ENCODE results near the gene SP4. TPM values are rescaled to one million over a fixed set of nuclear protein-coding genes. Genes with fewer than 3 reads are reported as not detected.

SP4 gene
- 36.7 and 41.6 TPM in 2 replicates for total RNA-seq (2014; rRNA removed; shearing (Covaris generic))
- polyA plus RNA-seq (2016; fragmentation: Nextera tagmentation; extraction: Ambion mirVana), result 10.7 and 11.9 TPM in 2 replicates
- long read RNA-seq, result 0 reads

- Mint-ChIP-seq H3K36me3 (ENCODE audit: low read depth) (peaks cover 23% of the 10 kb centered on the region), H3K4me3 (peak within 1 kb of the TSS; percentile 97)
- TF ChIP-seq JUNB (IDR thresholded peaks at IDR 0.05; ENCODE audit: unreplicated experiment), result no peak
- no peak for TF ChIP-seq NANOG (IDR thresholded peaks at IDR 0.05; ENCODE audit: borderline replicate concordance)
- TF ChIP-seq ZNF114 (CRISPR knock-in tag; IDR thresholded peaks at IDR 0.05), result no peak
- no peak for TF ChIP-seq ETS1 (IDR thresholded peaks at IDR 0.05)
Observed at GRCh38 chr7:21427871-21428658, at the start of gene SP4. TSS of gene SP4 (plus strand) at chr7:21428083. CDS start at chr7:21428252, 169 bp downstream.

GRCh38 chr7:21383227-21384220, 44.4 kb upstream of the SP4 start:
- H3K4me1 ChIP-seq (ENCODE audit: insufficient read depth), result peaks cover 3% of the 10 kb centered on the region
- DNase-seq (ENCODE audit: low spot score) (no peak), ATAC-seq (no peak)
- H3K9me3 Mint-ChIP-seq, result no peaks in the 10 kb centered on the region
- no peak overlapping the region for H3K4me2 ChIP-seq
- no peaks in the 10 kb centered on the region for H3K27me3 Mint-ChIP-seq (ENCODE audit: insufficient read depth, low read depth, poor library complexity)
- no peak overlapping the region for H3K27ac Mint-ChIP-seq
- no peak overlapping the region for H2AFZ ChIP-seq
- no peaks in the 10 kb centered on the region for H3K27me3 ChIP-seq (ENCODE audit: insufficient read depth)
- H3K27ac ChIP-seq (ENCODE audit: low read depth), result no peak overlapping the region
- H3K4me1 Mint-ChIP-seq, result peaks cover 6% of the 10 kb centered on the region
- H3K79me2 ChIP-seq (replicated peaks; ENCODE audit: insufficient read depth), result no peaks in the 10 kb centered on the region
- H3F3A ChIP-seq (replicated peaks; ENCODE audit: low read depth), result no peaks in the 10 kb centered on the region
- H3K4me3 ChIP-seq, result no peak overlapping the region
- H3K36me3 ChIP-seq (ENCODE audit: insufficient read depth), result 0 out of 2 replicates have a peak, but pooled peaks cover 4% of the 10 kb centered on the region
- H3K9me2 ChIP-seq (ENCODE audit: insufficient read depth), result no peaks in the 10 kb centered on the region
- TF ChIP-seq CREB1 (CRISPR knock-in tag; IDR thresholded peaks at IDR 0.05; ENCODE audit: low read depth) (no peak), NANOG (IDR thresholded peaks at IDR 0.05; ENCODE audit: borderline replicate concordance) (no peak), CTCF (conservative IDR thresholded peaks at IDR 0.05; ENCODE audit: low read depth in 2 of 2) (no peak), EZH2 (IDR thresholded peaks at IDR 0.05; ENCODE audit: low read depth, unreplicated experiment) (no peak)
- H3K36me3 Mint-ChIP-seq (ENCODE audit: low read depth), result no peaks in the 10 kb centered on the region
- H4K20me1 ChIP-seq (replicated peaks; ENCODE audit: insufficient read depth), result no peaks in the 10 kb centered on the region
- no peak overlapping the region for H3K4me3 Mint-ChIP-seq

More at GRCh38 chr7:21427871-21428658, at the start of gene SP4:
- H3K27me3 Mint-ChIP-seq (ENCODE audit: insufficient read depth, low read depth, poor library complexity), result peaks cover 14% of the 10 kb centered on the region
- H3K9me2 ChIP-seq (ENCODE audit: insufficient read depth), result 0 out of 2 replicates have a peak, but pooled peaks cover 3% of the 10 kb centered on the region
- H3K36me3 ChIP-seq (ENCODE audit: insufficient read depth), result no peaks in the 10 kb centered on the region
- peak within 1 kb of the TSS; percentile 100 for H3K27ac ChIP-seq (ENCODE audit: low read depth)
- peak within 1 kb of the TSS; percentile 100 for H3K27ac Mint-ChIP-seq
- H3F3A ChIP-seq (replicated peaks; ENCODE audit: low read depth), result peaks cover 8% of the 10 kb centered on the region
- peaks cover 45% of the 10 kb centered on the region for H3K4me1 ChIP-seq (ENCODE audit: insufficient read depth)
- peak; percentile 94 for DNase-seq (ENCODE audit: low spot score)
- peak within 1 kb of the TSS; percentile 91 for H3K4me3 ChIP-seq
- no peaks in the 10 kb centered on the region for H3K27me3 ChIP-seq (ENCODE audit: insufficient read depth)
- no peaks in the 10 kb centered on the region for H3K9me3 Mint-ChIP-seq
- ATAC-seq, result peak; percentile 70
- H3K79me2 ChIP-seq (replicated peaks; ENCODE audit: insufficient read depth), result peaks cover 46% of the 10 kb centered on the region
- H3K4me1 Mint-ChIP-seq, result peaks cover 44% of the 10 kb centered on the region
- H2AFZ ChIP-seq, result peak within 1 kb of the TSS; percentile 69; the same call in 1 of the 2 replicates
- H4K20me1 ChIP-seq (replicated peaks; ENCODE audit: insufficient read depth), result peaks cover 10% of the 10 kb centered on the region; the same call in 1 of the 2 replicates
- H3K4me2 ChIP-seq, result peak within 1 kb of the TSS; percentile 97
